Prostate gland (tissue), 2 donors: Measurements from ENCODE around the gene SLC24A4.

ENCODE experiments used
- CTCF ChIP-seq, 4 experiments: fragments of 200-600 bp in 2 of 4; fragments of 450-650 bp in 2 of 4; sonication (generic) in 2 of 4; IDR thresholded peaks; 1 replicate in 3 of 4; 2 replicates in 1 of 4; pipeline ENCODE4 v1.5.1; 2016 to 2019; ENCODE audit warnings: antibody characterized with exemption in 4 of 4, mild to moderate bottlenecking in 2 of 4, moderate library complexity in 2 of 4
- POLR2A ChIP-seq: fragments of 450-650 bp; IDR thresholded peaks from one replicate; pipeline ENCODE4 v1.6.1; 2016; ENCODE audit warnings: antibody characterized with exemption, mild to moderate bottlenecking
- POLR2AphosphoS5 ChIP-seq: sonication (generic); formaldehyde crosslinking; IDR thresholded peaks from one replicate; pipeline ENCODE4 v1.6.1; 2017; ENCODE audit warnings: antibody characterized with exemption

- no peak for TF ChIP-seq CTCF (IDR thresholded peaks at IDR 0.05)
- no peak for TF ChIP-seq POLR2A
- TF ChIP-seq POLR2AphosphoS5: no peak
Measured at GRCh38 chr14:92469515-92469914, 146.6 kb downstream of the SLC24A4 start.
